GM12878 (cell line): ENCODE measurements around the gene MROH2B.

Source experiments
- CBFB ChIP-seq: IDR thresholded peaks from 2 replicates; pipeline ENCODE4 v1.6.1; 2016; ENCODE audit warnings: antibody characterized with exemption, low read depth
- CREB1 ChIP-seq: IDR thresholded peaks from 2 replicates; pipeline ENCODE4 v1.6.1; 2012; ENCODE audit warnings: low read depth, mild to moderate bottlenecking, inconsistent platforms
- EGR1 ChIP-seq, 2 experiments: IDR thresholded peaks; 1 replicate in 1 of 2; 2 replicates in 1 of 2; pipeline ENCODE4 v1.6.1; 2011 to 2012; ENCODE audit warnings: low read depth in 2 of 2, low read length in 2 of 2, borderline replicate concordance in 1 of 2, mild to moderate bottlenecking in 1 of 2, moderate library complexity in 1 of 2
- GABPA ChIP-seq: IDR thresholded peaks from 2 replicates; pipeline ENCODE4 v1.6.1; 2014; ENCODE audit warnings: antibody characterized with exemption, low read depth, mild to moderate bottlenecking, inconsistent platforms
- JUNB ChIP-seq: IDR thresholded peaks from 2 replicates; pipeline ENCODE4 v1.6.1; 2016; ENCODE audit warnings: antibody characterized with exemption, mild to moderate bottlenecking
- MTA2 ChIP-seq: fragments of 450-650 bp; IDR thresholded peaks from 2 replicates; pipeline ENCODE4 v1.6.1; 2016; ENCODE audit warnings: low read depth, mild to moderate bottlenecking, moderate library complexity
- MYB ChIP-seq: fragments of 150-350 bp; IDR thresholded peaks from 2 replicates; pipeline ENCODE4 v1.6.1; 2014; ENCODE audit warnings: mild to moderate bottlenecking, low read depth, low read length, borderline replicate concordance
- POLR2A ChIP-seq: IDR thresholded peaks from 2 replicates; pipeline ENCODE4 v1.6.1; 2011; ENCODE audit warnings: low read depth, mild to moderate bottlenecking, low read length
- POLR2AphosphoS5 ChIP-seq: IDR thresholded peaks from 2 replicates; pipeline ENCODE4 v1.6.1; 2011; ENCODE audit warnings: mild to moderate bottlenecking, low read length, inconsistent platforms
- USF1 ChIP-seq: IDR thresholded peaks from 2 replicates; pipeline ENCODE4 v1.6.1; 2011; ENCODE audit warnings: borderline replicate concordance, low read depth, mild to moderate bottlenecking, moderate library complexity, mixed read lengths, low read length; ENCODE audit not compliant: insufficient read depth; ENCODE audit errors: extremely low read length
- TF ChIP-seq, protein P1 (sequence below), 3 experiments: IDR thresholded peaks in 2 of 3; conservative IDR thresholded peaks in 1 of 3; 2 replicates each; pipeline ENCODE4 v1.5.1; 2011; ENCODE audit warnings: low read depth in 3 of 3, low read length in 3 of 3, mild to moderate bottlenecking in 3 of 3, control low read depth in 2 of 3, moderate library complexity in 2 of 3, inconsistent platforms in 1 of 3, mixed read lengths in 1 of 3; ENCODE audit not compliant: control insufficient read depth in 2 of 3, insufficient read depth in 1 of 3; ENCODE audit errors: extremely low read depth in 1 of 3
- TF ChIP-seq, protein P2 (sequence below): IDR thresholded peaks from 2 replicates; pipeline ENCODE4 v1.6.1; 2012; ENCODE audit warnings: low read length, inconsistent platforms

- no peak for TF ChIP-seq JUNB
- TF ChIP-seq MYB, result no peak
- TF ChIP-seq, protein P1, sequence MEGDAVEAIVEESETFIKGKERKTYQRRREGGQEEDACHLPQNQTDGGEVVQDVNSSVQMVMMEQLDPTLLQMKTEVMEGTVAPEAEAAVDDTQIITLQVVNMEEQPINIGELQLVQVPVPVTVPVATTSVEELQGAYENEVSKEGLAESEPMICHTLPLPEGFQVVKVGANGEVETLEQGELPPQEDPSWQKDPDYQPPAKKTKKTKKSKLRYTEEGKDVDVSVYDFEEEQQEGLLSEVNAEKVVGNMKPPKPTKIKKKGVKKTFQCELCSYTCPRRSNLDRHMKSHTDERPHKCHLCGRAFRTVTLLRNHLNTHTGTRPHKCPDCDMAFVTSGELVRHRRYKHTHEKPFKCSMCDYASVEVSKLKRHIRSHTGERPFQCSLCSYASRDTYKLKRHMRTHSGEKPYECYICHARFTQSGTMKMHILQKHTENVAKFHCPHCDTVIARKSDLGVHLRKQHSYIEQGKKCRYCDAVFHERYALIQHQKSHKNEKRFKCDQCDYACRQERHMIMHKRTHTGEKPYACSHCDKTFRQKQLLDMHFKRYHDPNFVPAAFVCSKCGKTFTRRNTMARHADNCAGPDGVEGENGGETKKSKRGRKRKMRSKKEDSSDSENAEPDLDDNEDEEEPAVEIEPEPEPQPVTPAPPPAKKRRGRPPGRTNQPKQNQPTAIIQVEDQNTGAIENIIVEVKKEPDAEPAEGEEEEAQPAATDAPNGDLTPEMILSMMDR (IDR thresholded peaks at IDR 0.05 in 2 of 3, conservative IDR thresholded peaks at IDR 0.05 in 1 of 3; ENCODE audit: control insufficient read depth in 2 of 3, extremely low read depth in 1 of 3, insufficient read depth in 1 of 3, low read depth in 3 of 3, low read length in 3 of 3), result no peak
- TF ChIP-seq POLR2A, result no peak
- TF ChIP-seq POLR2AphosphoS5, result no peak
- TF ChIP-seq MTA2, result no peak
- TF ChIP-seq, protein P2, sequence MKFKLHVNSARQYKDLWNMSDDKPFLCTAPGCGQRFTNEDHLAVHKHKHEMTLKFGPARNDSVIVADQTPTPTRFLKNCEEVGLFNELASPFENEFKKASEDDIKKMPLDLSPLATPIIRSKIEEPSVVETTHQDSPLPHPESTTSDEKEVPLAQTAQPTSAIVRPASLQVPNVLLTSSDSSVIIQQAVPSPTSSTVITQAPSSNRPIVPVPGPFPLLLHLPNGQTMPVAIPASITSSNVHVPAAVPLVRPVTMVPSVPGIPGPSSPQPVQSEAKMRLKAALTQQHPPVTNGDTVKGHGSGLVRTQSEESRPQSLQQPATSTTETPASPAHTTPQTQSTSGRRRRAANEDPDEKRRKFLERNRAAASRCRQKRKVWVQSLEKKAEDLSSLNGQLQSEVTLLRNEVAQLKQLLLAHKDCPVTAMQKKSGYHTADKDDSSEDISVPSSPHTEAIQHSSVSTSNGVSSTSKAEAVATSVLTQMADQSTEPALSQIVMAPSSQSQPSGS, result no peak
- TF ChIP-seq CBFB, result no peak
- no peak for TF ChIP-seq USF1
- TF ChIP-seq EGR1 (IDR thresholded peaks at IDR 0.05; ENCODE audit: borderline replicate concordance in 1 of 2, low read depth in 2 of 2, low read length in 2 of 2), result no peak
- TF ChIP-seq CREB1, result no peak
- TF ChIP-seq GABPA, result no peak
These were observed 111.1 kb downstream of the MROH2B start for GRCh38 chr5:40960037-40960436.
